GM12873 (cell line): ENCODE data around the gene DHRS1.

ENCODE experiments used
- CTCF ChIP-seq: IDR thresholded peaks from 2 replicates; pipeline ENCODE4 v1.5.1; 2012; ENCODE audit warnings: low read depth, mild to moderate bottlenecking, moderate library complexity, low read length, control low read depth; ENCODE audit not compliant: insufficient read depth; ENCODE audit errors: missing control alignments

The DHRS1 gene

DNA sequence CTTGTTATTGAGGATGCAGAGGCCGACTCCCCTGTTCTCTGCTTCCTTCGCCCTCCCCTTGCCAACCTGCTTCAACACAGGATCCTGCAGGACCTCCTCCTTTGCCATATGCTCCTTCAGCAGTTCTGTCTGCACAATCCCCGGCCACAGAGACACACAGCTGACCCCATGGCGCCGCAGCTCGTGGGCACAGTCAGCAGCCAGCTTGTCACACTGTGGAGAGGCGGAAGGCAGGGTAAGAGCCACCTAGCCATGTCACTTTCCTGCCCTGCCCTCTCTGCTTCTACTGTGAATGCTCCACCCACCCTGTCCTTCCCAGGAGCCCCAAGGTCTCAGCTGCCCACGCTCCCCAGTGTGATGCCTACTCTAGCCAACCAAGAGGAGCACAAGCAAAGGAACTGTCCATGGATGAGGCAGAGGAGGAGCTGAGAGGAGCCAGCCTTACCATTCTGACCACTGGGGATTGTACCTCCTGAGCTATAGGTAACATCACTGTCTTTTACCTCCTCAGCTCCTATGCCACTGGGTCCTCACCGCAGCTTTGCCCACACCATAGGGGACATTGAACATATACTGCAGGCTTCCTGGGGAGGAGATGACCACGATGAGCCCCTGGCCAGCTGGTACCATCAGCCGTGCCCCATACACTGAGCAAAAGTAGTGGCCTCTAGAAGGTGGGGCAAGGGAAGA, 7.3 kb downstream of the DHRS1 start:
- no peak for TF ChIP-seq CTCF

- TF ChIP-seq CTCF: no peak
Observed at GRCh38 chr14:24291446-24292117, 8.0 kb downstream of the DHRS1 start.

GRCh38 chr14:24290746-24291145, 8.8 kb downstream of the DHRS1 start:
- TF ChIP-seq CTCF: no peak

GRCh38 chr14:24289649-24290280, 9.8 kb downstream of the DHRS1 start:
- TF ChIP-seq CTCF: no peak

DNA sequence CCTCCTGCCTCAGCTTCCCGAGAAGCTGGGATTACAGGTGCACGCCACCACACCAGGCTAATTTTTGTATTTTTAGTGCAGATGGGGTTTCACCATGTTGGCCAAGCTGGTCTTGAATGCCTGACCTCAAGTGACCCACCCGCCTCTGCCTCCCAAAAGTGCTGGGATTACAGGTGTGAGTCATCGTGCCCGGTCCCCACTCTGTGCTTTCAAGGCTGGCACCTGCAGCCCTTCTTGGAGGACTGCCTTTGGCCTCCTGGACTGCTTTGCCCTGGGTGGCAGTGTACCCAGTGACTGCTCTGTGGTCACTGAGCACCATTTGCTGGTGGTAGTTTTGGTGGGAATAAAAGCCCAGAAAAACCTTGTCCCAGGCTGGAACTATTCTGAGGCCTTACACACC, 12.6 kb downstream of the DHRS1 start:
- no peak for TF ChIP-seq CTCF

GRCh38 chr14:24285351-24285750, 14.2 kb downstream of the DHRS1 start:
- no peak for TF ChIP-seq CTCF

GRCh38 chr14:24284501-24285035, 15.0 kb downstream of the DHRS1 start:
- TF ChIP-seq CTCF: no peak
